ENCODE results near the gene RAMACL.
A peak's percentile ranks its signal among the peaks of the same experiment; 100 is the strongest.
"Not testable (repeated sequence)": the region's sequence is repeated elsewhere in the genome, so short reads cannot be mapped to it uniquely, and the experiment has no call there.

The RAMACL gene

DNA sequence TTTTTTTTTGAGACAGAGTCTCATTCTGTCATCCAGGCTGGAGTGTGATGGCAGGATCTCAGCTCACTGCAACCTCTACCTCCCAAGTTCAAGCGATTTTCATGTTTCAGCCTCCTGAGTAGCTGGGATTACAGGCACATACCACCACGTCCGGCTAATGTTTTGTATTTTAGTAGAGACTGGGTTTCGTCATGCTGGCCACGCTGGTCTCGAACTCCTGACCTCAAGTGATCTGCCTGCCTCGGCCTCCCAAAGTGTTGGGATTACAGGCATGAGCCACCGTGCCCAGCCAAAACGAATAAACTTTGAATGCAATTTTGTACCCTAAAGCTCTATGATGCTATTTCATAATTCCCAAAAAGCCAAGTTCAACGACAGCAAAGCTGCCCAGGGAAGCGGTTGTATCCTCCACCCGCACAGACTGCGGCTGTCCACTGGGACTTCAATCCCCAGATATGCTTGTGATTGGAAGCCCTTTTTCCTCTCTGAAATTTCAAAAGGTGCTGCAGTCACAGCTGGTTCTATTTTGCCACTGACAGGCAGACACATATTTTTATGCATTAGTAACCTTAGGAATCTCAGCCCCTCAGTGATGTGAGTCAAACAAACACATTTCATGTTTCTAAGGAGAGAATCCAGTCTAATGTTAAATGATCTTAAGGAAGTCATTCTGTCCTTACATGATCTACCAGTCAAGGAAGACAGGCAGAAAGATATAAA is 8.7 kb upstream of the RAMACL start:
- no peak for DNase-seq

DNA sequence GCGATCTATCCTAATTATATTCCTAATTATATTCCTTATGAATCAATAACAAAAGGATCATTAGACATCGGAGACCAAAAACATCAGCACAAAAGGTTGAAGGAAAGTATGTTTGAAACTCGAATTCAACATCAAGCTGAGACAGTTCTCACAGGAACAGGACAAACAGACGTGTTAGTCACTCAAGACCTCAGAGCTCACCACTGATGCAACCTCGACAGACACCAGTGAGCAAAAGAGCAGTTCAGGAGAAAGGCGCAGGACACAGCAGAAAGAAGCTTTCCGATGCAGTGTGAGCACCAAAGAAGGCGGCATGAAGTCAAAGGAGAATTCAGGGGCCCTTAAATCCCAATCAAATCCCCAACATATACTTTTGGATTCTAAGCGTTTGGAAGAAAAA is 6.3 kb upstream of the RAMACL start:
- DNase-seq, result no peak

DNA sequence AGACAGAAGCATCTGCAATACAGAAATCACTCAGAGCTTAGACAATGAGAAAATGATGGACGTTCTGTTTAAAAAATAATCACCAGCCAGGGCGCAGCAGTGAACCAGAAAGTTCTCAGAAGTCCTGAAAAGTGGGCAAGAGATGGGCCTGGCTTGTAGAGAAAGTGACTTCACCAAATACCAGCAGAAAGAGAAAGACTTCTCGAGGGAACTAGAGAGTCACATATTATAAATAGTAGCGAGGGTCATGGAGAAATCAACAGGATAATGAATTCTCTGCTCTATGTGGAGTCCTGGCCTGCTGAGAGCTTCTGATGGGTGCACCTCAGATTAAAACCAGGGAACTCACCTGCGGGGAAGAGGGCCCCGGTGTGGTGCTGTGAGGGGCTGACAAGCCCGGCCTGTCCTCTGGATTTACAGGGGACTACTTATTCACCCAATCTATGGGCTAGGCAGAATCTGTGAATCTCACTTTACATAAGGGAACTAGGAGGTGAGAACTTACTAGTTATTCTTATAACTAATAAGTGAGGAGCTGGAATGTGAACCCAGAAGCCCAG is 5.6 kb upstream of the RAMACL start:
- no peak for DNase-seq

DNA sequence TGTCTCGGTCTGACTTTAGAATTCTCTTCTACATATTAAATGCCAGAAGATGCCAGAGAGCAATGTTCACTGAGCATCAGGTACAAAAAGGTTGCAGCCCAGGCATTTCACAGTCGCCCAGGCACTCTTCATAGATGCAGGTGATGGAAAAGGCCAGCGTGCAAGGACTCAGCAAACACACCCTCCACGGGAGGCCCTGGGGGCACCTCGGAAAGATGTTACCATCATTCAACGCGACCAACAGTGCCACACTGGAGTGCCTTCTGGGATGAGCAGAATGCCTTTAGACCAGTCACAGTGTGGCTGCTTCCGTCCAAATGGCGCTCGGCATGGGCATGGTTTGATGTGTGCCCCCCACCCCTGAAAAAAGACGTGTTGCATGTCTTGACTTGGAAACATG is 4.5 kb upstream of the RAMACL start:
- DNase-seq, result no peak

DNA sequence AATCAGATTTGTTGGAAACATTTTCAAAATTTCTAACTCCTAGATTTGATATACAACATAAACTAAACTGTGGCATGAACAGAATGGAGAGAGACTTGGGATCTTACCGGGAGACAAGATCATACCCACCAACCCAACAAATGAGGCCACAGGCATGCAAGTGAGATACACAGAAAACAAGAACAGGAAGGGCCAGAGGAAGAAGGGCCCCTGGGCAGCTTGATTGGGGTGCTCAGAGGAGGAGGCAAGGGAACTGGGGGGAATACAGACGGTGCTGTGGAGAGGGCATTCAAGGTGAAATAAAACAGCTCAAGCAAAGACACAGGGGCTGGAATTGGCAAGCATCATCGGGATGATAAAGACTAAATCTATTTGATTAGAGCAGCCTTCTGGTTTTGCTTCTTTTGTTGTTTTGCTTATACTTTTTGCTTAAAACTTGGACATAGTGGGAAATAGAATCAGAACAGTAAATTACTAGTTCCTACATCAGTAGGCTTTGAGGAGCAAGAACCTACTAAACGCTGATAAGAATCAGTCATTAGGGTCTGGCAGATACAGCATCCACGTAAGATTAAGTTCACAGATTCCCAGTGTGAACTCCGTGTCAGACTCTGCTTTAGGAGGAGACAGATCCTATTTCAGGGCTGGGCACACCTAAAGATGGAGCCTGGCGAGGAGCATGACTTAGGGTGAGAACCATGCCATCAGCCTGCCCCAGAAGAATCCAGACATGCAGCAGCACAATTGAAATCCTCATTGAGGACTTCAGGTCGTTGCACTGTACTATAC is 3.5 kb upstream of the RAMACL start:
- DNase-seq, result no peak

DNA sequence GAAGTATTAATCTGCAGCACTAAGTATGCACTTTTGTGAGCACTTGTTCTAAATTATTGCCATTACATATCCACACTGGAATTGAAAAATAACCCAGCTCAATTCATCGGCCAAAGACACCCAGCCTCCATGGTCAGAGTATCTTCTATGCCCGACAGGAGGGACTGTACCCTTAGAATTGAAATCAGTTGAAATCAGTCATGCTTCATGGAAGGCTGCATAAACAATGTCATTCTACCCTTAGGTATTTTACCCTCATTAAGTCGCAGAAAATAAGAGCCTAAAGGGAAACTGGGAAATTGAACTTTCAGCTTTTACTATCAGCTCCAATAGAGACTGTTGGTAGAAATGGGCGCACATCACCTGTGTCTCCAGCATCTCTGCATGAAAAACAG is 2.9 kb upstream of the RAMACL start:
- no peak for DNase-seq

DNA sequence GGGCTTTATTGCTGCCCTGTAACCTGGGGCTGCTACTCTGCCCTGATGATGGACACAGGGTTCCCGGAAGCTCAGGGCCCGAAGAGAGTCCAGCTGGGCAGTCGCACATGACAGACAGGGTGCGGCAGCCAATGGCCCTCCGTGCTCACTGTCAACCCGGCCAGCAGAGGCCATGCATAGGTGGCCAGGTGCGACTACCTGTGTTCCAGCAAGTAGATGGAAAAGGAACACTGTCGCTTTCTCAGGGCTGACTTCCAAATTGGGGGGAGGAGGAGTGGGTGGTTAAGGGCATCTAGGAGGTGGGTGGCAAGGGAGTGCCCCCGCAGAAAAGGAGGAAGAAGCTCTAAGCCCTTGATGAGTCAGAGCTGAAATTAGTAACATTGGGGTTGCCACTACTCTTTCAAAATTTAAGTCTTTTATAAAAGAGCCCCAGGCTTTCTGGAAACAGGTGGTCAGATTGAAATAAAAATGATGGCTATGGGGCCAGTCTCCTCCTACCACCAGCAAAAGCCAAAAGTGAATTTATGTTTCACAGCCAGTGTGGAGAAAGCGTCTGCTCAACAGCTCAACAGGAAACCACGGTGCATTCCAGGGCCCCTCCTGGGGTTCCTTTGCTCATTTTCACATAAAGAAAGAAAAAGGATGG is 2.3 kb upstream of the RAMACL start:
- DNase-seq, result peak; percentile 8 to 57

DNA sequence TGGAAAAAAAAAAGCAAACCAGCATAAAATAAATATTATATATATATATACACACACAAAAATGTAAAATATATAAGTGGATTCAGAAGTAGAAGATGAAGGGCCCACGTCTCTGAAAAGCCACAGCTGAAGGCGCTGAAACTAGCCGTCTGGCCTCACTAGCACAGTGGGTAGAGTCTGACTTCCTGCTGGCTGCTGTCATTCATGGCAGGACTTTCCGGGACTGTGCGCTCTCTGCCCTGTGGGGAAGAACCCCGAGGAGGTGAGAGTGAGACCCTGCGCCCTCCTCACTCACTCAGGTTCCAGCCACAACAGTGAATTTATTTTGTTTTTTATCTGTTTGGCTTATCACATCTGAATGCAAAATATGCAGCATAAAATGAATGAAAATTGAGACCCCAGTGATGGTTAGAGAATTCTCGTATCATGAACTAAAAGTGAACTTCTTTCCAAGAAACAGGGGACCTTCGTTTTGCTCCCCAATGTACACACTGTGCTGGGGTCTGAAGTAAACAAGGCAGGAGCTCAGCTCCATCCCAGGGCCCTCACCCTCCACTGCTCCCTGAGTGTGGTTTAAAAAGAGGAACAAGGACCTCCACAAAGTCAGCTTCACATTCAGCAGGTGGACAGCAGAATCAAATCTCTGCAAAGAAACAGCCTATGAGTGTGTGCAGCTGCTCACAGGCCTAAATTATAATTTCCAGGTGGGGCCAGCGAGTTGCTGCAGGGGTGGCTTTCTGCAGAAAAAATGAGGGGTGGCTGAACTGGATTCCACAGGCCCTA is 1.3 kb upstream of the RAMACL start:
- no peak for DNase-seq

DNA sequence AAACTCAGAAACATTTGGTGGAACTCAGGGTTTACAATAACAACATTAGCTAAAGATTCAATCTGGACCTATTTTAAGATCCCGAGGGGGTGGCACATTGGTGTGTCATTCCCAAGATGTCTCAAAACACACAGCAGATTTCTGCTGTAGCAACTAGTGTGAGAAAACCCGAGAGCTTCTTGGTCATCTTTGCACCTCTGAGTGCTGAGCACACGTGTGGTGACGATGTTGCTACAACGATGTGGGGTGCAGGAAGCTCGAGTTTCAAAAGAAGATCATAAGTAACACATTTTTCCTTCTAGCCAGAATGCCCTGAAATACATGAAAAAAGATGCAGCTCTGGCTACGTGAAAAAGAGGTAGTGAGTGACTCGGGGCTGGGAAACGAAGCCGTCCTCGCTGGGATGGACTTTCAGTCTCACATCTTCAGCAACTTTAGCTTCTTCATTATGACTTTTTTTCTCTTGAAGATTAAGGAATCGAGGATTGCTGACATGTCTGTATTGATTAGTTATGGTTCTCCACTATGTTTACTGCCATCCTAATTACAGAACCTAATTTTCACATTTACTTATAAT is 1.5 kb downstream of the RAMACL start:
- no peak for DNase-seq

DNA sequence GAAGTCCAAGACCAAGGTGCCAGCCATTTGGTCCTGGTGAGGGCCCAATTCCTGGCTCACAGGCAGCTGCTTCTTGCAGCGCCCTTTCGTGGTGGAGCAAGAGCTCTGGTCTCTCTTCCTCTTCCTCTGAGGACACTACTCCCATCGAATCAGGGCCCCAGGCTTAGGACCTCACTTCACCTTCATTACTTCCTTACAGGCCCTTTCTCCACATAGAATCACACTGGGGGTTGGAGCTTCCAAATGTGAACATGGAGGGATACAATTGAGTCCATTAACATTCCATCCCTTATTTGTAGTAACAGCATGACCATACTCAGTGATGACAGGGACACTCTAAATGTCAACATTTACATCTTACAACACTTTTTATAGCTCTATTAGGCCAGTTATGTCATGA is 2.3 kb downstream of the RAMACL start:
- no peak for DNase-seq

DNA sequence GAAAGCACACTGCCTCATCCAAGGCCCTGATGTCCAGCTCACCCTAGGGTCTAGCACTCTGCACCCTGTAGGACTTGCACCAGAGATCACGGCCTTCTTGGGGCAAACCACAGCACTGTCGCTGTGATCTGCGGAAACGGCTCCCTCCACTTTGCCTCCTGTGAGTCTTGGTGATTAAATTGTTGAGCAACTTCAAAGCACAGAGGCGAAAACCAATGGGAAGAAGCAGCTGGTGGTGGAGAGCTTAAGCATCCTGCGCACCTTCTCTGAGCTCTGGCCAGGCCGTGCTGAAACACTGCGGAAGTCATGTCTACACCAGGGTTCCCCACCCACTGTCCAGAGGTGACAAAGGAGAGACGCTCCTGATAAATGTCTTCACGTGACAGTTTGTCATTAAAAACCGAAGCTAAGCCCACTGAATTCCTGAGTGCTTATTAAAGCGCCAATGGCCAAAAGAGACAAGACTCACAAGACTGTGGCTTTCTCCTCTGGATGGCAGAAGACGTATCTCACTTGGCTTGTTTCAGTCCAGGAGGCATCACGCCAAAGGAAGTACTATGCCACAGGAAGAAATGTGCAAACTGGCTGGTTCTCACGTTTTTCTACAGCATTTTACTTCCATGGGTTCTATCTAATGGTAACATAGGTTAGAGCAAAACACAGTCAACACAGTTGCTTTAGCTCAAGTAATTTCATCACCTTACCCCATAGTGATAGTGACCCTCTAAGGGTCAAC is 3.1 kb downstream of the RAMACL start:
- no peak for DNase-seq

DNA sequence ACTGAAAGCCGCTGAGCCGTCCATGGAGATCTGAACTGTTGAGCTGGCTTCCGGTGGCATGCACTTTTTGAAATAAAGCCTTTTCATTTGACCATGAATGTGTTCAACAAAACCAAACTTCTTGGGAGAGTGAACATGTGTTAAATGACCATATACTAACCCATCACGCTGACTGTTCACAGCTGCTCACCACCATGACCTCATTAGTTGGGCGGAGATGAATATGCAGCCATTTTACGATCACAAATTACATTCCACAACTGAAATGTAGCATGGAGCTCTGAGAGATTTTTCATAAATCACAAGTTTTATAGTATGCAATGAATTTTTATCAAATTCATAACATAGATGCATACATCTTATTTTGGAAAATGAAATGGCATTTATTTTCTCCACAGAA is 4.2 kb downstream of the RAMACL start:
- no peak for DNase-seq

DNA sequence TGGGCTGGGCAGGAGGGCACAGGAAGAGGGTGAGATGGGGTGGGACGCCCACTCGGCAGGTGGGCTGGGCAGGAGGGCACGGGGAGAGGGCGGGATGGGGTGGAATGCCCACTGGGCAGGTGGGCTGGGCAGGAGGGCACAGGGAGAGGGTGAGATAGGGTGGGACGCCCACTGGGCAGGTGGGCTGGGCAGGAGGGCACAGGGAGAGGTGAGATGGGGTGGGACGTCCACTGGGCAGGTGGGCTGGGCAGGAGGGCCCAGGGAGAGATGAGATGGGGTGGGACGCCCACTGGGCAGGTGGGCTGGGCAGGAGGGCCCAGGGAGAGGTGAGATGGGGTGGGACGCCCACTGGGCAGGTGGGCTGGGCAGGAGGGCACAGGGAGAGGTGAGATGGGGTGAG is 4.7 kb downstream of the RAMACL start:
- not testable (repeated sequence) for DNase-seq

DNA sequence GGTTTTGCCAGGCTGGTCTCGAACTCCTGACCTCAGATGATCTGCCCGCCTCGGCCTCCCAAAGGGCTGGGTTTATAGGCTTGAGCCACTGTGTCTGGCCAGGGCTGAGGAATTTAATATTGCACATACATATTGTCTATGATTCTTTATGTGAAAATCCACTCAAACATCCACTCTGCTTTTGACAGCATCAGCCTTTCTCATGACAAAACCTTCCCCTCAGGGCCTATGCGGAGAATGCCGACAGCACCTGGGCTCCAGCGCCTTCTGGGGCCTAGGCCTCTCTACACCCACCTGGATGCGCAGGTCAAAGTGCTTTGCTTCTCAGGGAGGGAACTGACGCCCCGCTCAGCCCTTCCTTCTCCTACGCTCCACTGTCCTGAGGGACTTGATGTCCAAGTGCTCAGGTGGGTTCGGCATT is 5.4 kb downstream of the RAMACL start:
- DNase-seq, result no peak

DNA sequence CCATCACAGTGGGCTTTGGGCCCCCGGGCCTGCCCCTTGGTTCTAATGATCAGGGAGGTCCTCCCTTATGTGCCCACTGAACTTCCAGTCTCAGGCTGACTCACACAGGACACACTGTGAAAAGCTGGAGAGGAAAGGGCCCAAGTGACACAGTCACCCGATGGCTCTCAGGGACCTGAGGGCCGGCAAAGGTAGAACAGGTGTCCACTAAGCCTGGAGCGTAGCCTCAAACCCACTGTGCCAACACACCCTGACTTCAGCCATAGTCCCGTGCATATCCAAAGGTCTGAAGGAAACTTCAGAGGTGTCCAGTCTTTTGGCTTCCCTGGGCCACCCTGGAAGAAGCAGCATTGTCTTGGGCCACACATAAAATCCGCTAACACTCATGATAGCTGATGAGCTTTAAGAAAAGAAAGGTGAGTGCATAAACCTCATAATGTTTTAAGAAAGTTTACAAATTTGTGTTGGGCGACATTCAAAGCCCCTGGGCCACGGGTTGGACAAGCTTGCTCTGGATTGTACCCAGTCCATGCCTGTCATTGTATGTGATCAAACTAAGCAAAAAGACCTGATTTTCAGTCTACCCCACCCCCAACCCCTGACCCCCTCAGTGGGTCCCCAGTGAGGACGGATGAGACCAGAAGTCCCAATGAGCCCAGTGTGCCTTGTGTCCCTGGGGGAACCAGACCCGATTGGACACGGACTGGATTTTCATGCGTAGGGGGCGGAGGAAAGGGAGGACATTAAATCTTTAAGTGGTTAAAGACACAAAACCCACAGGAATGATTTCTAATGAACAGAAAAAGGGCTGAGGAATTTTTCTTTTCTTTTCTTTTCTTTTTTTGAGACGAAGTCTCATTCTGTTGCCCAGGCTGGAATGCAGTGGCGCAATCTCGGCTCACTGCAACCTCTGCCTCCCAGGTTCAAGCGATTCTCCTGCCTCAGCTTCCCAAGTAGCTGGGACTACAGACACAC is 6.1 kb downstream of the RAMACL start:
- no peak for DNase-seq

DNA sequence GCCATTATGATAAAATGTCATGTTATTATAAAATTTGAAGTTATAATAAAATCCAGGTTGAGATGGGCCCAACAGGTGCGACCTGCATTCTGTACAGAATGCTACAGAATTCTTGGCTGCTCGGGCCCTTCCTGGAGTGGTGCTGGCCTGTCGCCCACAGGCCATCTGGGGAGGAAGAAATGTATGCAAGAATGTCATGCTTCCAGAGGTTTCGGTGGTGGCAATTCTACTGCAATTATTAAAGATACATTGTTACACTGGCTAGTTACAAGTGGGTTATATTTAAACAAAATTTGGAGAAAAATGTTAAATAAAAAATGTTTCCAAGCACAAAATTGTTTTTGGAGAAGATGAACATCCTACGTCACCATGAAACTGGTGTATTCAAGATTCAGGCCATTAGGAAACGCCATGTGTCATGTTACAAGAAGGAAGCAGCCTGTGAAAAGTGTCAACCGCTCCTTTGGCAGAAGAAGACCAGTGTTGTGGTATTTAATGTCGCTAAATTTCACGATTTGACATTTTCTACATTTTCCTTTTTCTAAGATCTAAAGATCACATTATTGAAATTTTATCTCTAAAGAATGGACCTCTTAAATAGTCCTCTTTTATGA is 7.1 kb downstream of the RAMACL start:
- peak; percentile 6 to 59 for DNase-seq

DNA sequence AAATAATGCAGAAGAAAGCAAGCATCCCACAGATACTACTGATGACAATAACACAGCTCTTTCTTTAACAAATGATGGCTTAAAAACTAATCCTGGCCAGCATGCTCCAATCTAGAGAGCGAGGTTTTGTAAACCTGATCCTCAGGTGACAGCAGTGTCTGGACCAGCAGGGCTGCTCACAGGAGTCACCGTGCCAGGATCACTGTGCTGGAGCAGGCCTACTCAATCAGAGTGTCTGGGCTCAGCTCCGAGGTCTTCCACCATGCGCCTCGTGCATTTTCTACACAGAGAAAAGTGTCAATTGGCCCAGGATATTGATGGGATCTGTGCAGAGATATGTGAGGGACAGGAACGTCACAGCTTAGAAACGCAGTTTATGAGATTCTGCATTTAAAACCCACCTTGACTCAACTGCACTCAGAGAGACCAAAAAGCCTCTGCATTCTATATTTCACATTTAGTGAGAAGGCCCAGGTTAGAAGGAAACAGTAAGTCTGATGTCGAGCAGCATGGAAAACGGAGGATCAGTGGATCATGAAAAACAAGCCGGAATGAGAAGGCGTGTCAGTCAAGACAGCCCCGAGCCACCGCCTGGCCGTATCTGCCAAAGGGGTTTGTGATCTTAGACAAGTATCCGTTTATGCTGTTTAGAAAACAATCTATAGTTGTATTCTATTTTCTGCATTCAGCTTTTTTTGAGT is 7.8 kb downstream of the RAMACL start:
- peak; percentile 49 to 59 for DNase-seq

DNA sequence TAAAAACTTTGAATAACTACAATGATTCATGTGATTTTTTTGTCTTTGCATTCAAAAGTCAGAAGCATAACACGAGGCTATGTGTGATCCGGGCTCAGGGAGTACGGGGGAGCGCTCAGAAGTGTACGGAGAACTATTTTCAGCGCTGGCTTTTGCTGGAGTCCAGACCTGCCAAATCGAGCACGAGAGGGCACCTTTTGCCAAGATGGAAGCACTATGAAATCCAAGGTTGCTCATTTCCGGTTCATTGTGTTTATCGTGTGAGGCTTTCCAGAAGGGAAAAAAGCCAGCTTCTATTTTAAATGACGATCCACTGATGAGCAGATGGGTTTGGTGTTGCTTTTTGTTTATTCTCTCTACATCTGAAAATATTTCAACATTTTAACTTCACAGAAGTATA is 11.3 kb downstream of the RAMACL start:
- DNase-seq, result peak; percentile 72 to 82

DNA sequence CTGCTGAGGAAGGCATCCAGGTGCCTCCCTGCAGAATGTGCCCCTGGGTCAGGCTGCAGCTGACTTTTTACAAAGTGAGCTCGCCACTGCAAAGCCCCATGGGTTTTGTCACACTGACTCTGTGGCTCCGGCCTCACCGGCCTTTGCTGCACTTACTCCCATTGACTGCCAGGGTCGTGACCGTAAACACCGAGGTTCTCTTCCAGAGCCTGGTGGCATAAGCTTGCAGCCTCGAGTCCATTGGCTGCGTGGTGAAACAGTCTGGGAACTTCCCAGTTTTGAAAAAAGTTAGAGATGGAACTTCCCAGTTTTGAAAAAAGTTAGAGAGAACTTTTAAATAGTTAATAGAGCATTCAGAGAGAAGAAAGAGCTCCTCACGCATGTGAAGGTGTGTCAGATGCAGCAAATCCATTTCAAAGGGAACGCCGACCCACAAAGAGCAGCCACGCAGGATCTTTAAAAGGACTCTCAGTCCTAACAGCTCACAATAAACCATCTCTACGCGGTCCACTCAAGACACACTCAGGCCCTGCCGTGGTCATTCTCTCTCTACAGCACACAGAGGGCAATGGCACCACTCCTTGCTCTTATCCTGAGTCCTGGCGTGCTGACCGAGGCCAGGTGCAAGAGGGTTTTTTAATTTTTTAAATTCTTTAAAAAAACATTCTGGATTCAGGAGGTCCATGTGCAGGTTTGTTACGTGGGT is 12.8 kb downstream of the RAMACL start:
- DNase-seq, result no peak

Measured in cerebellar nuclear complex (tissue), 1 donor.